ENCODE measurements around the gene HDHD3.
"Not testable (repeated sequence)": the region's sequence is repeated elsewhere in the genome, so short reads cannot be mapped to it uniquely, and the experiment has no call there.

HDHD3 gene

GRCh38 chr9:113376634-113377567, at the start of gene HDHD3:
HDHD3 (minus strand) TSS chr9:113376986; CDS start chr9:113374354, 2,632 bp downstream.
- peak; percentile 81 for ATAC-seq
- peaks cover 5% of the 10 kb centered on the region for H3K27me3 Mint-ChIP-seq
- no peaks in the 10 kb centered on the region for H3K36me3 Mint-ChIP-seq (ENCODE audit: low read depth)
- peak; percentile 75 for DNase-seq
- peaks cover 13% of the 10 kb centered on the region for H3K4me1 Mint-ChIP-seq
- peak within 1 kb of the TSS; percentile 61 for H3K27ac Mint-ChIP-seq
- peak within 1 kb of the TSS; percentile 78 for H3K4me3 Mint-ChIP-seq
- H3K9me3 Mint-ChIP-seq, result no peaks in the 10 kb centered on the region

DNA sequence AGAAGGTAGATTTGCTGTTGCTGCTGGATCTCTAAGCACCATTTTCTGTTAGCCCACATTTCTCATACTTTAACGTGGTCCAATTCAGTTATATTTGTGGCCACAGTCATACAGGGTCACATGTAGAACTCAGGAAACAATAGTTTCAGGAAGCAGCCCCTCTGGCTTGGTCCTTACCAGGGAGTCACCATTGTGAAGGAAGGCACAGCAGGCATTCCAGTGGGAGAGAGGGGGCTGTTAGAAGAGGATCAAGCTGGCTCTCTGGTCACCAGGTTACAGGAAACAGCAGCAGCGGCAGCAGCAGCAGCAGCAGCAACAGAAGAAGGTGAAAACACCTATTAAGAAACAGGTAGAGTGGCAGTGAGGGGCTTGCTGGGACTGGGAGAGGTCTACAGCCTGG, 48.3 kb upstream of the HDHD3 start:
- no peaks in the 10 kb centered on the region for H3K9me3 Mint-ChIP-seq
- H3K4me1 Mint-ChIP-seq, result no peaks in the 10 kb centered on the region
- peaks cover 5% of the 10 kb centered on the region for H3K27me3 Mint-ChIP-seq
- no peak overlapping the region for H3K27ac Mint-ChIP-seq
- no peak overlapping the region for H3K4me3 Mint-ChIP-seq
- ATAC-seq (no peak), DNase-seq (no peak)
- H3K36me3 Mint-ChIP-seq (ENCODE audit: low read depth), result no peaks in the 10 kb centered on the region

DNA sequence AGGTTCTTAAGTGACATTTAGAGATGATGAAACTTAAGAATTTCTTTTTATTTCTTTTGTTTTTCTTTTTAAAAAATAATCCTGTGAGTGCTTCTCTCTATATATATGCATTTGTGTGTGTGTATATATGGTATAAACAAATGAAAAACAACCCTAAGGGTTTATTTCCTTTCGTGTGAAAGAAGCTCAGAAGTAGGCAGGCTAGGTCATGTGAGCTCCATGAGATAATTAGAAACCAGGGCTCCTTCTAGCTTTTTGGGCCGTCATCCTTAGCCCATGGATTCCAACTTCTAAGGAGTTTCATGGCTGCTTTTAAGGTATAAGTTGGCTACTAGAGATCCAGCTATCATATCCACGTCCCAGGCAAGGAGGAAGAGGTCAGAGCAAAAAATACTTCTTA, 44.9 kb upstream of the HDHD3 start:
- Mint-ChIP-seq H3K9me3 (no peaks in the 10 kb centered on the region), H3K27ac (no peak overlapping the region), H3K4me3 (no peak overlapping the region), H3K27me3 (peaks cover 5% of the 10 kb centered on the region), H3K4me1 (no peaks in the 10 kb centered on the region), H3K36me3 (ENCODE audit: low read depth) (no peaks in the 10 kb centered on the region)
- no peak for DNase-seq
- ATAC-seq, result no peak

DNA sequence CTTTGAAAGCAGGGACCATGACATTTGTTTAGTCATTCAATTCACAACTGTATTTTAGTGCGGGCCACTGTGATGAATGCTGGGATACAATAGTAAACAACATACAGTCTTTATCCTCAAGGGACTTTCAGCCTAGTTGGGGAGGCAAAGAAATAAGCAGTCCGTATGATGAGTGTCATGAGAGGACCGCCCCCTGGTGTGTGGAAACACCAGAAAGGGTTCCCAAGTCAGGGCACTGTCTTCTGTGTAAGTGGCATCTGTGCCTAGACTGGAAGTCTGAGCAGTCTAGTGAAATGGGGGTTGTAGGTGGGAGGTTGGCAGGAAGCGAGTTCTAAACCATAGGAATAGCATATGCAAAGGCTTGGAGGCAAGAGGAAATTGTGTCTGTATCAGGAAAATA, 40.6 kb upstream of the HDHD3 start:
- no peak for ATAC-seq
- no peak for DNase-seq
- Mint-ChIP-seq H3K4me3 (no peak overlapping the region), H3K9me3 (no peaks in the 10 kb centered on the region), H3K27ac (no peak overlapping the region), H3K27me3 (no peaks in the 10 kb centered on the region), H3K36me3 (ENCODE audit: low read depth) (no peaks in the 10 kb centered on the region), H3K4me1 (no peaks in the 10 kb centered on the region)

GRCh38 chr9:113416149-113416721, 39.4 kb upstream of the HDHD3 start:
- ATAC-seq (no peak), DNase-seq (no peak)
- H3K9me3 Mint-ChIP-seq, result no peaks in the 10 kb centered on the region
- H3K36me3 Mint-ChIP-seq (ENCODE audit: low read depth), result no peaks in the 10 kb centered on the region
- no peaks in the 10 kb centered on the region for H3K27me3 Mint-ChIP-seq
- peaks cover 7% of the 10 kb centered on the region for H3K4me1 Mint-ChIP-seq
- no peak overlapping the region for H3K27ac Mint-ChIP-seq
- H3K4me3 Mint-ChIP-seq, result no peak overlapping the region

DNA sequence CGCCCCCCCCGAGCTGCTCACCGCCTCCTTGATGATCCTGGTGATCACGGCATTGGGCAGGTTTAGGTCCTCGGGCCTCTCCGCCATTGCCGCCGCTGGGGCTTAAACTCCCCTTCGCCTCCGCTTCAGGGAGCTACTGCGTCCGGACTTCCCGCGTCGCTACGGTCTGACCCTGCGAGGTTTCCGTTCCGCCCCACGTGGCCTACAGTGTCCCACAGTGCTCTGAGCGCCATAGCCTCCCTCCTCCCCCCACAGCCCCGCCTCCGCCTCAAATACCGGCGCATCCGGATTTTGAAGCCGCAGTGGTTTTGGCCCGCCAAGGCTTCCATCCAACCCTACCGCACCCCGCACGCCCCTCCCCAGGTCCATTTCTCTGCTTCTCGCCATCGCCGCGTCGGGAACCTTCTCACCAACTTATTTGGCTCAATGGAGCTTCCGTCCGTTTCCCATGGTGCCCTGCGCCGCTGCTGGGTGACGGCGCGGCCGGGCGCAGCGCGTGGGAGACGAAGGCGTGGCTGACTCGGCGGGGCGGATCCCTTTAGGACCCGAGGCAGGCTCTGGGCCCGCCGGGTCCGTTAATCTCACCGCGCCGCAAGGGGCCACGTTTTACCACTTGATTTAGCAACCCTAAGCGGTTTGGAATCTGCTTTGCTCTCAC, 33.5 kb upstream of the HDHD3 start, which contains the start of the genes C9orf43 and POLE3:
Gene C9orf43, plus strand, starts transcription at position 541 of the 658 bp plus-strand sequence. CDS start 2,747 bp downstream, outside the sequence.
Gene POLE3, minus strand, starts transcription at position 469 of the 658 bp plus-strand sequence. Its CDS starts 382 bp downstream, at position 87.
- peak within 1 kb of the TSS; percentile 100 for H3K27ac Mint-ChIP-seq
- ATAC-seq (peak; percentile 97), DNase-seq (peak; percentile 96)
- peaks cover 3% of the 10 kb centered on the region for H3K27me3 Mint-ChIP-seq
- peaks cover 45% of the 10 kb centered on the region for H3K4me1 Mint-ChIP-seq
- peaks cover 37% of the 10 kb centered on the region for H3K36me3 Mint-ChIP-seq (ENCODE audit: low read depth)
- H3K9me3 Mint-ChIP-seq, result no peaks in the 10 kb centered on the region
- H3K4me3 Mint-ChIP-seq, result peak within 1 kb of the TSS; percentile 95

DNA sequence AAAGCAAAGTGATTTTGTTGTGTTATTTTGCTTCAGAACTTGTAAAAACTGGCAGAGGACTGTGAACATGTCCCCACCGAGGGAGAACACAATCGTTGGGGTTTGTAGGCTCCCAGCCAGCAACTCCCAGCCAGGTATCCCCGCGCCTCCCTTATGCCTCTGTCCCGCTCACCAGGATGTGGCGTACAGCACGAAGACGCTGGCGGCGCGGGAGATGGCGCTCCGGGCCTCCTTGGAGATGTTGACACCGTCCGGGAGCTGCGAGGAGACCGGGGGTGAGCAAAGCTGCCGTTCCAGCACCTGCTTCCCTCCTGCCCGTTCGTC, 33.1 kb upstream of the HDHD3 start:
- peak; percentile 1 for ATAC-seq
- Mint-ChIP-seq H3K4me1 (peaks cover 45% of the 10 kb centered on the region), H3K36me3 (ENCODE audit: low read depth) (peaks cover 37% of the 10 kb centered on the region), H3K4me3 (peak overlapping the region; percentile 95), H3K27me3 (peaks cover 3% of the 10 kb centered on the region), H3K9me3 (no peaks in the 10 kb centered on the region), H3K27ac (peak overlapping the region; percentile 100)
- DNase-seq, result no peak

DNA sequence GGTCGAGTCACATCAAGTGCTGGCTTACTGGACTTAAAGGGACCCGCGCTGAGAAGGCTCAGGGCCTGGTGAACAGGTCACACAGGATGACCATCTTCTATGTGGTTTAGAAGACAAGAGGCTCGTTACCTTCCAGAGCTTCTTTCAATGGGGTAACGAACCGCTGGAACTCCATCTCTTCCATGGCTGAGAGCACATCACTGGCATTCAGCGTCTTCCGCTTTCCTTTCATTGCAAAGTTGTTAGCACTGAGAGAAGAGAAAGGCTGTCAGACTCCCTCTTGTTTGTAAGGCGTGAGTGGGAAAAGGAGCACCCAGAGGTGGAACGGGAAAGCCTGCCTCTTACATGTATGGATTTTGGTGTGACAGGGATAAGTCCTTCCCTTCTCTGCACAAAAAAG, 32.7 kb upstream of the HDHD3 start:
- no peaks in the 10 kb centered on the region for H3K9me3 Mint-ChIP-seq
- peaks cover 3% of the 10 kb centered on the region for H3K27me3 Mint-ChIP-seq
- ATAC-seq, result no peak
- peak overlapping the region; percentile 95 for H3K4me3 Mint-ChIP-seq
- peak overlapping the region; percentile 100 for H3K27ac Mint-ChIP-seq
- DNase-seq, result no peak
- peaks cover 37% of the 10 kb centered on the region for H3K36me3 Mint-ChIP-seq (ENCODE audit: low read depth)
- peaks cover 45% of the 10 kb centered on the region for H3K4me1 Mint-ChIP-seq

DNA sequence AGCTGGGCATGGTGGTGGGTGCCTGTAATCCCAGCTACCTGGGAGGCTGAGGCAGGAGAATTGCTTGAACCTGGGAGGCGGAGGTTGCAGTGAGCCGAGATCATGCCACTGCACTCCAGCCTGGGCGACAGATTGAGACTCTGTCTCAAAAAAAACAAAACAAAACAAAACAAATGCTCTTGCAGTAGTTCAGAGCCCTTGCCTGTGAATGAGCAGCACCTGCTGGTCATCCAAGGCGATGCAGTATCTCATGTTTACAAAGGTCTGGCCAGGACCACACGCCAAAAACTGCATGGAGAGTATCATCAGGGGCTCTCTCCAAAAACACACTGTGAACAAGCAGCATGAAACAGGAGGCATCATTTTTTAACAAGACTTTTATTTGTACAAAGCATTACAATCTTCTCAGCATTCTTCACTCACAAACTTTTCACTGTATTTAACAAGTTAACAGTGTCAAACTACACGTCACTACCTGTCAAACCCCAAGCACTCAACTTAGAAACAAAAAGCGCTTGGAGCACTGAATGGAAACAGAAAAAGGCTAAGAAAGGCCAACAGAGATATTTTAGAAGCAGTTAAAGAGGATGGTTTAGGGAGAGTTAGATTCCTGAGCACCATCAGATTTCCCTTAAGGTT, 30.2 kb upstream of the HDHD3 start:
- Mint-ChIP-seq H3K4me3 (peak overlapping the region; percentile 22), H3K4me1 (peaks cover 42% of the 10 kb centered on the region), H3K36me3 (ENCODE audit: low read depth) (peaks cover 37% of the 10 kb centered on the region), H3K27ac (peak overlapping the region; percentile 100)
- H3K27me3 Mint-ChIP-seq, H3K9me3 Mint-ChIP-seq, ATAC-seq: not testable (repeated sequence)
- peak; percentile 46 for DNase-seq

GRCh38 chr9:113406353-113406752, 29.6 kb upstream of the HDHD3 start:
- H3K27ac Mint-ChIP-seq, result not testable (repeated sequence)

DNA sequence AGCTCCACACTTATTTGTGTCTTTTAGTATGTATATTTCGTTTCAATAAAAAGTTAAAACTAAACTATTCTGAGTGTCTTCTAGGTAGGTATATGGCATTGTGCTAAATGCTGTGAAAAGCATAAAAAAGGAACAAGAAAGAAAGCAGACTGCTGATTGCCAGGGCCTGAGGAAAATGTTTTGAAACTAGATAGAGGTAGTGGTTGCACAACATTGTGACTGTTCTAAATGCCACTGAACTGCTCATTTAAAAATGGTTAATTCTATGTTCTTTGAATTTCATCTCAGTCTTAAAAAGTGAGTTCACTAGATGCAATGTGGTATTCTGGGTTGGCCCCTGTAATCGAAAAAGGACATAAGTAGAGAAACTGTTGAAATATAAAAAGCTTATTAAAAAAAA, 26.9 kb upstream of the HDHD3 start:
- Mint-ChIP-seq H3K4me3 (no peak overlapping the region), H3K36me3 (ENCODE audit: low read depth) (peaks cover 17% of the 10 kb centered on the region), H3K9me3 (no peaks in the 10 kb centered on the region), H3K27me3 (no peaks in the 10 kb centered on the region), H3K27ac (no peak overlapping the region), H3K4me1 (peaks cover 40% of the 10 kb centered on the region)
- no peak for ATAC-seq
- DNase-seq, result no peak

More at GRCh38 chr9:113406353-113406752, 29.6 kb upstream of the HDHD3 start:
- H3K4me3 Mint-ChIP-seq, DNase-seq, H3K9me3 Mint-ChIP-seq, H3K27me3 Mint-ChIP-seq, ATAC-seq: not testable (repeated sequence)
- H3K36me3 Mint-ChIP-seq (ENCODE audit: low read depth), result peaks cover 37% of the 10 kb centered on the region
- H3K4me1 Mint-ChIP-seq, result peaks cover 44% of the 10 kb centered on the region

DNA sequence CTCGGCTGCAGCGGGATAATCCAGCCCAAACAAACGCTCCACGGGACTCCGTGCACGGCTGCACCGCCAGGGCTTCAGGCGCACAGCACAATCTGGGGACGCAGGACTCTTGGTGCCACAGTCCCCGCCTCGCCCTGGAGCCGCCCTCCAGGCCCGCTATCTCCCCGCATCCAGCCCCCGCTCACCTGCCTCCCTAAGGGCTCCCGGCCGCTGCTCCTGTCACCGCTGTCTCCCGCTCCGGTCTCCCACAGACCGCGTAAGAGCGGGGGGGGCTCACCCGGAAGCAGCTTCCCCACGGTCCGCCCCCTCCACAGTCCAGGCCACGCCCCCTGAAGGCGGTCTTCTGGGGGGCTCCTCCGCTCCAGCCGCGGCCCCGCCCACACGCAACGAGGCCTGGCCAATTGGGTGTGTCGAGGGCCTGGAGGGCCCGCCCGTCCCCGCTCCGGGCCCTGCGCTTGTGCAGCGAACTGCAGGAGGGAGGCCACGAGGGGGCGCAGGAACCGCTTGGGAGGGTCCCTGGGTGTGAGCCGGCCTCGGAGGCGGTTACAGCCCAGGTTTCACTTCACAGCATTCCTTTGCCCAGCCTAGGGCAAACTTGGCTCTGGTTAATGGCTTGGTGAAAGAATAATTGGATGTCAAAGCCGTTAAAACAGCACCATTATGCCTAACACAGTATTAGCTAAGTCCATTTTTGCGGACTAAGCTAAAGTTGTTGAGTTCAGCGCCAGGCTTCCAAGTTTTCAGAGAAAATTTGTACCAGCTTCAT, 24.4 kb upstream of the HDHD3 start, which contains the start of gene ALAD:
Gene ALAD, minus strand, starts transcription at position 258 of the 766 bp plus-strand sequence. CDS start 7,725 bp downstream, outside the sequence.
- Mint-ChIP-seq H3K27ac (peak within 1 kb of the TSS; percentile 81), H3K27me3 (no peaks in the 10 kb centered on the region), H3K4me3 (peak within 1 kb of the TSS; percentile 89), H3K9me3 (no peaks in the 10 kb centered on the region), H3K4me1 (peaks cover 21% of the 10 kb centered on the region), H3K36me3 (ENCODE audit: low read depth) (no peaks in the 10 kb centered on the region)
- ATAC-seq (peak; percentile 98), DNase-seq (peak; percentile 100)

- H3K4me1 Mint-ChIP-seq, result peaks cover 21% of the 10 kb centered on the region
- no peaks in the 10 kb centered on the region for H3K27me3 Mint-ChIP-seq
- no peaks in the 10 kb centered on the region for H3K9me3 Mint-ChIP-seq
- H3K36me3 Mint-ChIP-seq (ENCODE audit: low read depth), result no peaks in the 10 kb centered on the region
- DNase-seq (no peak), ATAC-seq (no peak)
- peak overlapping the region; percentile 89 for H3K4me3 Mint-ChIP-seq
- H3K27ac Mint-ChIP-seq, result peak overlapping the region; percentile 31
Measured at GRCh38 chr9:113399646-113400200, 22.9 kb upstream of the HDHD3 start.
